ENCODE measurements around the gene BAHCC1.

- TF ChIP-seq POLR2A (IDR thresholded peaks at IDR 0.05; ENCODE audit: low read depth, low read length) (no peak), POLR2AphosphoS5 (IDR thresholded peaks at IDR 0.05; ENCODE audit: low read depth, low read length) (no peak), TAF1 (IDR thresholded peaks at IDR 0.05; ENCODE audit: borderline replicate concordance, low read depth, low read length) (no peak)
Observed at GRCh38 chr17:81481815-81482505, 86.7 kb downstream of the BAHCC1 start.

All from GM12892 (cell line).